Measurements from ENCODE around the gene SLC25A23.

GRCh38 chr19:6483235-6483634, 23.6 kb upstream of the SLC25A23 start:
- TF ChIP-seq POLR2AphosphoS5 (IDR thresholded peaks at IDR 0.05; ENCODE audit: borderline replicate concordance, low read depth, low read length) (no peak), EZH2 (IDR thresholded peaks at IDR 0.05) (no peak), FOXP2 (optimal IDR thresholded peaks at IDR 0.05; ENCODE audit: control extremely low read depth, extremely low read length, insufficient read depth) (no peak)
